ENCODE results near the gene CHST12.
"Not testable (repeated sequence)": the region's sequence is repeated elsewhere in the genome, so short reads cannot be mapped to it uniquely, and the experiment has no call there.

Gene CHST12

GRCh38 chr7:2369139-2369538 is 34.3 kb upstream of the CHST12 start:
- Histone ChIP-seq H3K27me3 (ENCODE audit: control insufficient read depth, insufficient read depth, low read length) (no peaks in the 10 kb centered on the region), H3K9me3 (ENCODE audit: control insufficient read depth, low read depth, low read length) (no peaks in the 10 kb centered on the region), H3K4me3 (ENCODE audit: low read length) (no peak overlapping the region), H3K27ac (ENCODE audit: low read length) (no peak overlapping the region), H3K4me1 (ENCODE audit: control insufficient read depth, low read depth, low read length) (no peaks in the 10 kb centered on the region), H3K9ac (ENCODE audit: low read length) (no peak overlapping the region), H3K36me3 (ENCODE audit: control insufficient read depth, low read depth, low read length) (peaks cover 98% of the 10 kb centered on the region)

DNA sequence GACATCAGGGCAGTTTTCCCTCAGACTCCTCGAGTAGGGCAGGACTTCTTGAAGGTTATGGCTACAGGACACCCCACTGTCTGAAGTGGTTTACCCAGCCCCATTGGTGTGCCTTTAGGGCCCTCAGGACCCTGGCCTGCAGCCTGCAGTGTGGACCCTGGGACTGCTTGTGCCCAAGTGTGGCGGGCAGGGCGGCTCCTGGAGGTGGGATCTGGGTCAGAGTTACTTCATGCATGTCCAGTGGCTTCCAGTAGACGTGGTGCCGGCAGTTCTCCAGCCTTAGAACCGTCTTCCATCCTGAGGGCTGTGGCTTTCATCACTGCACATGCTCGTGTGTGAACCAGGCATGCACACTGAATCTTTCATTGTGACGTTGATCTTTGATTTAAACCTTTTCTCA is 32.1 kb upstream of the CHST12 start:
- no peak overlapping the region for H3K4me3 ChIP-seq (ENCODE audit: low read length)
- no peaks in the 10 kb centered on the region for H3K4me1 ChIP-seq (ENCODE audit: control insufficient read depth, low read depth, low read length)
- no peaks in the 10 kb centered on the region for H3K9me3 ChIP-seq (ENCODE audit: control insufficient read depth, low read depth, low read length)
- peaks cover 98% of the 10 kb centered on the region for H3K36me3 ChIP-seq (ENCODE audit: control insufficient read depth, low read depth, low read length)
- no peak overlapping the region for H3K27ac ChIP-seq (ENCODE audit: low read length)
- H3K9ac ChIP-seq (ENCODE audit: low read length), result no peak overlapping the region
- no peaks in the 10 kb centered on the region for H3K27me3 ChIP-seq (ENCODE audit: control insufficient read depth, insufficient read depth, low read length)

DNA sequence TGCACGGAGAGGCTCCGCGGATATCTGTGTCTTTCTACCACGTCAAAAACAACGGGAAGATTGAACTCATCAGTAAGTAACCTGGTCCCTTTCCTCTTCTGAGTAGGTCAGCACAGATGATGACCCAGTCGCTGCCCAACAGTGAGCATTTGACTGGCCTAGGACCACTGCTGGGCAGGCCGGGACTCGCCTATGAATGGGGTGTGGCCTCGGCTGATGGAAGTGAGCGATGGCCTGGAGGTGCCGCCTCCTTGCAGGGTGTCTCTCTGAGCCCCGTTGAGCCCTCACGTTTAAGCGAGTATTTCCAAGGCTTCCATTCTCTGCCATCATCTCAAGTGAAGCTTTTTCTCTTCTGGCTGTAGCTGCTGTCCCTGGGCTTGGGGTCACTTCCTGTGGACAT is 30.7 kb upstream of the CHST12 start:
- H3K36me3 ChIP-seq (ENCODE audit: control insufficient read depth, low read depth, low read length), result peaks cover 95% of the 10 kb centered on the region
- H3K9ac ChIP-seq (ENCODE audit: low read length), result no peak overlapping the region
- no peaks in the 10 kb centered on the region for H3K9me3 ChIP-seq (ENCODE audit: control insufficient read depth, low read depth, low read length)
- H3K27ac ChIP-seq (ENCODE audit: low read length), result no peak overlapping the region
- H3K27me3 ChIP-seq (ENCODE audit: control insufficient read depth, insufficient read depth, low read length), result no peaks in the 10 kb centered on the region
- no peak overlapping the region for H3K4me3 ChIP-seq (ENCODE audit: low read length)
- H3K4me1 ChIP-seq (ENCODE audit: control insufficient read depth, low read depth, low read length), result no peaks in the 10 kb centered on the region

DNA sequence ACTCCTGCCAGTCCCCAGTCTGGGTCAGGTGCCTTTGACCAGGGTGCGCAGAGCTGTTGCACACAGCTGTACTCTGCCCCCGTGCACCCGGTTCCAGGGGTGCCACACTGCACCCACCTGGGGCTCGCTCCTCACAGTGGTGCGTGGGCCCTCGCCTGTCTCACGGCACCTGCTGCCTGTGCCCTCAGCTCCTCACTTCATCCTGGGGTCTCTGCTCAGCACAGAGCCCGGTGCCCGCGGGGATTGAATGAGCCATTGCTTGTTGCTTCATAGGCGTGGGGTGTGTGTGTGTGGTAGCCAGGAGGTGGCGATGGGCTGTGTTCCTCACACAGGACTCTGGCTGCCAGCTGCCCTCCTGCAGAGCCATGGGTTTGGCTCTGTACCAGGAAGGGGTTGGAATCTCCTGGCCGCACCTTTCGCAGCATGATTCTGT is 30.3 kb upstream of the CHST12 start:
- Histone ChIP-seq H3K36me3 (ENCODE audit: control insufficient read depth, low read depth, low read length) (peaks cover 91% of the 10 kb centered on the region), H3K4me3 (ENCODE audit: low read length) (no peak overlapping the region), H3K9ac (ENCODE audit: low read length) (no peak overlapping the region), H3K9me3 (ENCODE audit: control insufficient read depth, low read depth, low read length) (no peaks in the 10 kb centered on the region), H3K4me1 (ENCODE audit: control insufficient read depth, low read depth, low read length) (no peaks in the 10 kb centered on the region), H3K27me3 (ENCODE audit: control insufficient read depth, insufficient read depth, low read length) (no peaks in the 10 kb centered on the region), H3K27ac (ENCODE audit: low read length) (no peak overlapping the region)

DNA sequence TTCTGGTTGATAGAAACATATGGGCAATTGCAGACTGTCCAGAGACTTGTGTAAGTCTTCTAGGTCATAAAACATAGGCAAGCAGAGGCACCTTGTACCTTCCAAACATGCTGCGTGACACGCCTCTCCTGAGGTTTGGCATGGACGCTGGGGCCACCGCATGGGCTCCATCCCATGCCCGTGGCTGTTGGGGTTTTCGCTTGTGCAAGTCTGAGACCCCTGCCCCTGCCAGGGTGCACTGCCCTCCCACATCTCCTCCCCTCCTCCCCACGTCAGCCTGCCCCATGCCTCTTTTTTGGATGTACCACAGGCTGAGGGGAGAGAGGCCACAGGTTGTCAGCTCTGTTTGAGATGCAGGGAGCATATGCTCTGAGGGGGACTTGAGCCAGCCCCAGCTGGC is 29.8 kb upstream of the CHST12 start:
- Histone ChIP-seq H3K36me3 (ENCODE audit: control insufficient read depth, low read depth, low read length) (peaks cover 91% of the 10 kb centered on the region), H3K27me3 (ENCODE audit: control insufficient read depth, insufficient read depth, low read length) (no peaks in the 10 kb centered on the region)

DNA sequence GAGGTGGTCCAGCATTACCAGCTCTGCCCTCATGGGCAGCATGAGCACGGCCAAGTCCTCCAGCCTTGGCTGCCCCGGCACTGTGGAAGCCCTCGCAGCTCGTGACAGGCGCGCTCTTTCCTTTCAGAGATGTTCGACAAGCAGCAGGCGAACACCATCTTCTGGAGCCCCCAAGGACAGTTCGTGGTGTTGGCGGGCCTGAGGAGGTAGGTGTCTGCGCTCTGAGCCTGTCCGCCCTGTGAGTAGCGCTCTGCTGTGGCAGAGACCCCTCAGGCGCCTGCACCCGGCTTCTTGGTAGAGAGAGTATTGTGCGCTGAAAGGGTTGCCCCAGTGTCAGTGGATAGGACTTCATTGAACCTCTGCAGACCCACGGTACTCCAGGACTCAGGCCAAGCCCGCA is 29.0 kb upstream of the CHST12 start:
- Histone ChIP-seq H3K27ac (ENCODE audit: low read length) (no peak overlapping the region), H3K36me3 (ENCODE audit: control insufficient read depth, low read depth, low read length) (peaks cover 91% of the 10 kb centered on the region), H3K4me1 (ENCODE audit: control insufficient read depth, low read depth, low read length) (no peaks in the 10 kb centered on the region), H3K4me3 (ENCODE audit: low read length) (no peak overlapping the region), H3K27me3 (ENCODE audit: control insufficient read depth, insufficient read depth, low read length) (no peaks in the 10 kb centered on the region), H3K9ac (ENCODE audit: low read length) (no peak overlapping the region), H3K9me3 (ENCODE audit: control insufficient read depth, low read depth, low read length) (no peaks in the 10 kb centered on the region)

More for the DNA sequence above, 29.8 kb upstream of the CHST12 start:
- Histone ChIP-seq H3K27ac (ENCODE audit: low read length) (no peak overlapping the region), H3K4me3 (ENCODE audit: low read length) (no peak overlapping the region), H3K9ac (ENCODE audit: low read length) (no peak overlapping the region), H3K9me3 (ENCODE audit: control insufficient read depth, low read depth, low read length) (no peaks in the 10 kb centered on the region), H3K4me1 (ENCODE audit: control insufficient read depth, low read depth, low read length) (no peaks in the 10 kb centered on the region)

- no peak overlapping the region for H3K27ac ChIP-seq (ENCODE audit: low read length)
- H3K4me3 ChIP-seq (ENCODE audit: low read length), result no peak overlapping the region
- H3K4me1 ChIP-seq (ENCODE audit: control insufficient read depth, low read depth, low read length), result no peaks in the 10 kb centered on the region
- H3K9ac ChIP-seq (ENCODE audit: low read length), result no peak overlapping the region
- H3K36me3 ChIP-seq (ENCODE audit: control insufficient read depth, low read depth, low read length), result peaks cover 92% of the 10 kb centered on the region
- no peaks in the 10 kb centered on the region for H3K9me3 ChIP-seq (ENCODE audit: control insufficient read depth, low read depth, low read length)
- H3K27me3 ChIP-seq (ENCODE audit: control insufficient read depth, insufficient read depth, low read length), result no peaks in the 10 kb centered on the region
Measured at GRCh38 chr7:2374830-2375728, 28.3 kb upstream of the CHST12 start.

DNA sequence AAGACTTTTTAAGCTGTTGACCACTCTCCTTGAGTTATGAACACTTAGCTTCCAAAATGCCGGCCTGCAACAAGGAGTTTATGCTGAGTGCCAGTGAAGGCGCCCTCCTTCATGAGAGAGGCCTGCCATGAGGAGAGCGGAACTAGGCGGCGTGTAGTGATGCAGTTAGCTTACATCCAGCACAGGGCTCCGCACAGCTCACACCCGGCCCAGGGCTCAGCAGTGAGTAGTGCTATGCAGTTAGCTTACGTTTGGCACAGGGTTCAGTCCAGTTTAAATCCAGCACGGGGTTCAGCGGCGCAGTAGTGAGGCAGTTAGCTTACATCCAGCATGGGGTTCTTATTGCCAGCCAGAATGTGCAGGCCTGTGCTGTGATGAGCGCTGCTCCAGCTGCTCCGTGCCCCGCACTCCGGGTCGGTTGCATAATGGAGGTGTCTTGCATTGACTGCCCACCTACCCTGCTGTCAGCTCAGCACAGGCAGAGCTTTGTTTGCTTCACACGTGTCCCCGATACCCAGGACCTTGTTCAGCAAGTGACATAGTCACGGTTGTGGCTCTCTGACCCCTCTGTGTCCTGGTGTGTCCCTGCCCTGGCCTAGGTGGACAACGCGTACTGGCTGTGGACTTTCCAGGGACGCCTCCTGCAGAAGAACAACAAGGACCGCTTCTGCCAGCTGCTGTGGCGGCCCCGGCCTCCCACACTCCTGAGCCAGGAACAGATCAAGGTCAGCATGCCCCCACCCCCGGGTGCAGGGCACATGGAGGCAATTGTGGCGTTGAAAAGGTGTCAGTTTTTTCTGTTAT is 26.9 kb upstream of the CHST12 start:
- Histone ChIP-seq H3K4me1 (ENCODE audit: control insufficient read depth, low read depth, low read length) (no peaks in the 10 kb centered on the region), H3K27me3 (ENCODE audit: control insufficient read depth, insufficient read depth, low read length) (no peaks in the 10 kb centered on the region), H3K9me3 (ENCODE audit: control insufficient read depth, low read depth, low read length) (no peaks in the 10 kb centered on the region), H3K9ac (ENCODE audit: low read length) (no peak overlapping the region), H3K27ac (ENCODE audit: low read length) (no peak overlapping the region), H3K36me3 (ENCODE audit: control insufficient read depth, low read depth, low read length) (peaks cover 93% of the 10 kb centered on the region), H3K4me3 (ENCODE audit: low read length) (no peak overlapping the region)

- H3K4me3 ChIP-seq (ENCODE audit: low read length); H3K4me1 ChIP-seq (ENCODE audit: control insufficient read depth, low read depth, low read length); H3K27ac ChIP-seq (ENCODE audit: low read length); H3K27me3 ChIP-seq (ENCODE audit: control insufficient read depth, insufficient read depth, low read length); H3K9ac ChIP-seq (ENCODE audit: low read length); H3K9me3 ChIP-seq (ENCODE audit: control insufficient read depth, low read depth, low read length): not testable (repeated sequence)
- peaks cover 90% of the 10 kb centered on the region for H3K36me3 ChIP-seq (ENCODE audit: control insufficient read depth, low read depth, low read length)
Measured at GRCh38 chr7:2377492-2377891, 25.9 kb upstream of the CHST12 start.

DNA sequence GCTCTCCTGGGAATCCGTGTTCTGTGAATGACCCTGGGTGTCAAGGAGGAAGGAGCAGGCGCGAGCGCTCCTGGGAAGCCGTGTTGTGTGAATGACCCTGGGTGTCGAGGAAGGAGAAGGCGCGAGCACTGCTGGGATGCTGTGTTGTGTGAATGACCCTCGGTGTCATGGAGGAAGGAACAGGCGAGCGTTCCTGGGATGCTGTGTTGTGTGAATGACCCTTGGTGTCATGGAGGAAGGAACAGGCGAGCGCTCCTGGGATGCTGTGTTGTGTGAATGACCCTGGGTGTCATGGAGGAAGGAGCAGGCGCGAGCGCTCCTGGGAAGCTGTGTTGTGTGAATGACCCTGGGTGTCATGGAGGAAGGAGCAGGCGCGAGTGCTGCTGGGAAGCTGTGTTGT is 25.3 kb upstream of the CHST12 start:
- not testable (repeated sequence) for H3K9ac ChIP-seq (ENCODE audit: low read length); H3K27me3 ChIP-seq (ENCODE audit: control insufficient read depth, insufficient read depth, low read length); H3K27ac ChIP-seq (ENCODE audit: low read length); H3K4me3 ChIP-seq (ENCODE audit: low read length); H3K9me3 ChIP-seq (ENCODE audit: control insufficient read depth, low read depth, low read length); H3K4me1 ChIP-seq (ENCODE audit: control insufficient read depth, low read depth, low read length)
- peaks cover 84% of the 10 kb centered on the region for H3K36me3 ChIP-seq (ENCODE audit: control insufficient read depth, low read depth, low read length)

- Histone ChIP-seq H3K27ac (ENCODE audit: low read length) (no peak overlapping the region), H3K4me3 (ENCODE audit: low read length) (no peak overlapping the region), H3K4me1 (ENCODE audit: control insufficient read depth, low read depth, low read length) (no peaks in the 10 kb centered on the region), H3K9ac (ENCODE audit: low read length) (no peak overlapping the region), H3K9me3 (ENCODE audit: control insufficient read depth, low read depth, low read length) (no peaks in the 10 kb centered on the region), H3K27me3 (ENCODE audit: control insufficient read depth, insufficient read depth, low read length) (no peaks in the 10 kb centered on the region), H3K36me3 (ENCODE audit: control insufficient read depth, low read depth, low read length) (peaks cover 73% of the 10 kb centered on the region)
Measured at GRCh38 chr7:2379161-2379560, 24.2 kb upstream of the CHST12 start.
